ENCODE data around the gene SCAPER. TPM values are rescaled to one million over a fixed set of nuclear protein-coding genes. Genes with fewer than 3 reads are reported as not detected.
A peak's percentile ranks its signal among the peaks of the same experiment; 100 is the strongest.

Gene SCAPER
- total and polyA plus RNA-seq, 10 of the 15 experiments (the other 5 are each of a cell fraction or from before 2014, with no cell fraction given): 1.0 to 7.7 (median 3.9) TPM

DNA sequence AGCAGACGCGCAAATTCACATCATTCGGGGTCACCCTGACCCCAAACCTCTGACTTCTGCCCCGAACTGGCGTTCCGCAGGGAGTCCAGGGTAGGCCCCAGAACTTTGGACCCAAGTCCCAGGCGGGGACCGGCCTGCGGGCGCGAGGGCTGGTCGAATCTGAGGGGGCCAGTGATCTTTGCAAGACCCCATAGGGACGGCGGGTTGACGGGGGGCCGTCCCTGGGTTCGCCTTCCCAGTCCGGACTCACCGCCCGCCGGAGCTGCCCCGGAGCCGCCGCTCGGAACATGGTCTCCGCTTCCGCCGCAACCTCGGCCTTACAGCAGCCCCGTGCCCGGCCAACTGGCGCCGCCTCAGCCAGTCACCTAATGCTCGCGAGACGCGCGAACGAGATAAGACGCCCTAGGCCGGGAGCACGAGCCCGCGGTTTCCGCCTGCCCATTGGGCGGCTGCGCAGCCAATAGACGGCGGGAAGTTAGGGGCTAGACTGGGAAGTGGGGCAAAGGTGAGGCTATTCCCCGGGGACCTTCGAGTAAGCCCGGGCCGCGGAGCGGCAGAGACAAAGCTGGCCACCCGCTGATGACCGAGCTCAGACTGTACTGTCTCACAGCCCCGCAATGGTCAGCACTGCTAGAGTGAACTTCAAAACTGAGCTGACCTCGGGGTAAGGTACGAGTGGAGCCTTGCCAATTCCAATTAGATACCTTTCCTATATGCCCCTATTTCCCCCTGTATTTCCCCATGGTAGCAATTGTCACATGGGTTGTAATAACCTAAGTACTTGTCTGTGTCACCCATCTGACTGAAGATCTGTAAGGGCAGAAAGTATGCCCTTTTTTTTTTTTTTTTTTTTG is 593.8 kb downstream of the SCAPER start, which contains the start of gene ETFA (continued):
- TF ChIP-seq TCF7 (IDR thresholded peaks at IDR 0.05; ENCODE audit: borderline replicate concordance) (no peak), SMAD5 (IDR thresholded peaks at IDR 0.05; ENCODE audit: low read depth) (peak; percentile 63; the same call in 1 of the 2 replicates), EED (IDR thresholded peaks at IDR 0.05; ENCODE audit: low read depth) (peak; percentile 20), SREBF2 (IDR thresholded peaks at IDR 0.05; ENCODE audit: low read length) (no peak), POLR2AphosphoS2 (IDR thresholded peaks at IDR 0.05; ENCODE audit: low read depth, low read length) (peak; percentile 83), SP1 (IDR thresholded peaks at IDR 0.05; ENCODE audit: low read depth, low read length) (peak; percentile 80), ZNF207 (IDR thresholded peaks at IDR 0.05; ENCODE audit: borderline replicate concordance) (peak; percentile 66; the same call in 1 of the 2 replicates), RAD51 (IDR thresholded peaks at IDR 0.05) (peak; percentile 71), CHD2 (IDR thresholded peaks at IDR 0.05; ENCODE audit: borderline replicate concordance, low read depth, low read length) (peak; percentile 100), NR2F1 (conservative IDR thresholded peaks at IDR 0.05) (peak; percentile 97), ZNF384 (IDR thresholded peaks at IDR 0.05; ENCODE audit: borderline replicate concordance, low read depth, low read length) (peak; percentile 80; the same call in 1 of the 2 replicates), CBX5 (IDR thresholded peaks at IDR 0.05; ENCODE audit: low read depth) (peak; percentile 65; the same call in 1 of the 2 replicates), CBFB (IDR thresholded peaks at IDR 0.05; ENCODE audit: low read depth) (peak; percentile 97), YY1 (IDR thresholded peaks at IDR 0.05; ENCODE audit: low read depth, low read length) (peak; percentile 87), LARP7 (IDR thresholded peaks at IDR 0.05) (peak; percentile 66), MTA2 (IDR thresholded peaks at IDR 0.05; ENCODE audit: low read depth) (peak; percentile 32; the same call in 1 of the 2 replicates), POLR2A (IDR thresholded peaks at IDR 0.05; ENCODE audit: low read depth, low read length) (peak; percentile 100), TAF1 (IDR thresholded peaks at IDR 0.05; ENCODE audit: borderline replicate concordance, low read depth, low read length) (peak; percentile 92), NFYB (IDR thresholded peaks at IDR 0.05; ENCODE audit: insufficient read depth, low read depth, low read length) (peak; percentile 78), TCF12 (IDR thresholded peaks at IDR 0.05; ENCODE audit: low read depth, low read length) (peak; percentile 35; the same call in 1 of the 2 replicates), SMC3 (IDR thresholded peaks at IDR 0.05; ENCODE audit: borderline replicate concordance, low read length) (no peak)
- TF ChIP-seq, protein P1, sequence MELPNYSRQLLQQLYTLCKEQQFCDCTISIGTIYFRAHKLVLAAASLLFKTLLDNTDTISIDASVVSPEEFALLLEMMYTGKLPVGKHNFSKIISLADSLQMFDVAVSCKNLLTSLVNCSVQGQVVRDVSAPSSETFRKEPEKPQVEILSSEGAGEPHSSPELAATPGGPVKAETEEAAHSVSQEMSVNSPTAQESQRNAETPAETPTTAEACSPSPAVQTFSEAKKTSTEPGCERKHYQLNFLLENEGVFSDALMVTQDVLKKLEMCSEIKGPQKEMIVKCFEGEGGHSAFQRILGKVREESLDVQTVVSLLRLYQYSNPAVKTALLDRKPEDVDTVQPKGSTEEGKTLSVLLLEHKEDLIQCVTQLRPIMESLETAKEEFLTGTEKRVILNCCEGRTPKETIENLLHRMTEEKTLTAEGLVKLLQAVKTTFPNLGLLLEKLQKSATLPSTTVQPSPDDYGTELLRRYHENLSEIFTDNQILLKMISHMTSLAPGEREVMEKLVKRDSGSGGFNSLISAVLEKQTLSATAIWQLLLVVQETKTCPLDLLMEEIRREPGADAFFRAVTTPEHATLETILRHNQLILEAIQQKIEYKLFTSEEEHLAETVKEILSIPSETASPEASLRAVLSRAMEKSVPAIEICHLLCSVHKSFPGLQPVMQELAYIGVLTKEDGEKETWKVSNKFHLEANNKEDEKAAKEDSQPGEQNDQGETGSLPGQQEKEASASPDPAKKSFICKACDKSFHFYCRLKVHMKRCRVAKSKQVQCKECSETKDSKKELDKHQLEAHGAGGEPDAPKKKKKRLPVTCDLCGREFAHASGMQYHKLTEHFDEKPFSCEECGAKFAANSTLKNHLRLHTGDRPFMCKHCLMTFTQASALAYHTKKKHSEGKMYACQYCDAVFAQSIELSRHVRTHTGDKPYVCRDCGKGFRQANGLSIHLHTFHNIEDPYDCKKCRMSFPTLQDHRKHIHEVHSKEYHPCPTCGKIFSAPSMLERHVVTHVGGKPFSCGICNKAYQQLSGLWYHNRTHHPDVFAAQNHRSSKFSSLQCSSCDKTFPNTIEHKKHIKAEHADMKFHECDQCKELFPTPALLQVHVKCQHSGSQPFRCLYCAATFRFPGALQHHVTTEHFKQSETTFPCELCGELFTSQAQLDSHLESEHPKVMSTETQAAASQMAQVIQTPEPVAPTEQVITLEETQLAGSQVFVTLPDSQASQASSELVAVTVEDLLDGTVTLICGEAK (IDR thresholded peaks at IDR 0.05; ENCODE audit: borderline replicate concordance): no peak
- TF ChIP-seq, protein P2, sequence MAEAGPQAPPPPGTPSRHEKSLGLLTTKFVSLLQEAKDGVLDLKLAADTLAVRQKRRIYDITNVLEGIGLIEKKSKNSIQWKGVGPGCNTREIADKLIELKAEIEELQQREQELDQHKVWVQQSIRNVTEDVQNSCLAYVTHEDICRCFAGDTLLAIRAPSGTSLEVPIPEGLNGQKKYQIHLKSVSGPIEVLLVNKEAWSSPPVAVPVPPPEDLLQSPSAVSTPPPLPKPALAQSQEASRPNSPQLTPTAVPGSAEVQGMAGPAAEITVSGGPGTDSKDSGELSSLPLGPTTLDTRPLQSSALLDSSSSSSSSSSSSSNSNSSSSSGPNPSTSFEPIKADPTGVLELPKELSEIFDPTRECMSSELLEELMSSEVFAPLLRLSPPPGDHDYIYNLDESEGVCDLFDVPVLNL (IDR thresholded peaks at IDR 0.05; ENCODE audit: low read depth, low read length): no peak
- TF ChIP-seq, protein P3, sequence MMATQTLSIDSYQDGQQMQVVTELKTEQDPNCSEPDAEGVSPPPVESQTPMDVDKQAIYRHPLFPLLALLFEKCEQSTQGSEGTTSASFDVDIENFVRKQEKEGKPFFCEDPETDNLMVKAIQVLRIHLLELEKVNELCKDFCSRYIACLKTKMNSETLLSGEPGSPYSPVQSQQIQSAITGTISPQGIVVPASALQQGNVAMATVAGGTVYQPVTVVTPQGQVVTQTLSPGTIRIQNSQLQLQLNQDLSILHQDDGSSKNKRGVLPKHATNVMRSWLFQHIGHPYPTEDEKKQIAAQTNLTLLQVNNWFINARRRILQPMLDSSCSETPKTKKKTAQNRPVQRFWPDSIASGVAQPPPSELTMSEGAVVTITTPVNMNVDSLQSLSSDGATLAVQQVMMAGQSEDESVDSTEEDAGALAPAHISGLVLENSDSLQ (IDR thresholded peaks at IDR 0.05): peak; percentile 68
- TF ChIP-seq, protein P4, sequence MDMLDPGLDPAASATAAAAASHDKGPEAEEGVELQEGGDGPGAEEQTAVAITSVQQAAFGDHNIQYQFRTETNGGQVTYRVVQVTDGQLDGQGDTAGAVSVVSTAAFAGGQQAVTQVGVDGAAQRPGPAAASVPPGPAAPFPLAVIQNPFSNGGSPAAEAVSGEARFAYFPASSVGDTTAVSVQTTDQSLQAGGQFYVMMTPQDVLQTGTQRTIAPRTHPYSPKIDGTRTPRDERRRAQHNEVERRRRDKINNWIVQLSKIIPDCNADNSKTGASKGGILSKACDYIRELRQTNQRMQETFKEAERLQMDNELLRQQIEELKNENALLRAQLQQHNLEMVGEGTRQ (IDR thresholded peaks at IDR 0.05; ENCODE audit: borderline replicate concordance, low read depth, low read length): peak; percentile 47

Measured in GM12878 (cell line).